ENCODE data around the gene ETV4. TPM values are rescaled to one million over a fixed set of nuclear protein-coding genes. Genes with fewer than 3 reads are reported as not detected.

ETV4 gene
- total RNA-seq, 2 experiments from 2014 or later: not detected

DNA sequence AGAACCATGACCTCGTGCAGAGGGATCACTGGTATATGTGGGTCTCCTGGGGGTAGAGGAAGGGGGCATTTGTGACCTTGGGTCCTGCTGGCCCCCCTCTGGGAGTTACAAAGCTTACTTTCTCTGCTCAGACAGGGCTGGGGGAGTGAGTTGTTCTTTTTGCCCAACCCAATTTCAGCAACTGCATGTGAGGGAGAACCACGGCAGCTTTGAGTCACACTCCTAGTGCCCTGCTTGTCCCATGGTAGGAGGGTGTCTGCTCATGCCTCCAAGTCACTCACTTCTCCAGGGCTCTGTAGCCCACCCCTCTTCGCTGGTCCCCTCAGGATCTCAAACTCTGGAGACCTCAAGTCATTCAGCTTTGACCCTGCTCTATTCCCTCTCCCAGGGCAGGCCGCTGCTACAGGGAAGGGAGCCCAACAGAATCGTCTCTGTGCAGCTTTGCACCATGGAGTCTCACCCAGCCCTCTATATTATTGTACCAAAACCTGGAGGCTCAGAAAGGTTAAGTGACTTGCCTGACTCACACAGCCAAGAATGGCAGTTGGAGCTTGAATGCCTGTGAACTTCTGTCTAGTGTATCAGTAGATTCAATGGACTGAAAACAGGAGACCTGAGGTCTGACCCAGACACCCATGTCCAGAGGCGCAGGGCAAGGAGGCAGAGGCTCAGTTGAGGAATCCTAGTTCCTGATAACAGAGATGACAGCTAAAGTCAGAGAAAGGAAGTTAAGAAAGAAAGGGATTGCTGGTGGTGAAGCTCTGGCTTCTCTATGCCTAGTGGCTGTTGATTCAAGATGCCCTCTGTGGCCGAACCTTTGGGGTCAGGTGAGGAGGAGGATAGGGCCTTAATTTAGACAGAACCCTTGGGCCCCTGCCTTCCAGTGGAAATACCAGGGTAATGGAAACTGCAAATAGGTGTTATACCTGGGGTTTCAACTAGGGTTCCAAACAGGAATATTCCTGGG, 14.6 kb upstream of the ETV4 start:
- no peak for DNase-seq (ENCODE audit: low spot score)
- POLR2A ChIA-PET: interaction anchor here (0.6 kb wide), 1 partner anchor 107 kb away, joined by 3 read pairs; no protein-coding TSS in a partner anchor
- H3K9me3 ChIP-seq (ENCODE audit: low read length): no peaks in the 10 kb centered on the region
- no peaks in the 10 kb centered on the region for H3K36me3 ChIP-seq (ENCODE audit: insufficient read depth, low read length)
- TF ChIP-seq, protein P1, sequence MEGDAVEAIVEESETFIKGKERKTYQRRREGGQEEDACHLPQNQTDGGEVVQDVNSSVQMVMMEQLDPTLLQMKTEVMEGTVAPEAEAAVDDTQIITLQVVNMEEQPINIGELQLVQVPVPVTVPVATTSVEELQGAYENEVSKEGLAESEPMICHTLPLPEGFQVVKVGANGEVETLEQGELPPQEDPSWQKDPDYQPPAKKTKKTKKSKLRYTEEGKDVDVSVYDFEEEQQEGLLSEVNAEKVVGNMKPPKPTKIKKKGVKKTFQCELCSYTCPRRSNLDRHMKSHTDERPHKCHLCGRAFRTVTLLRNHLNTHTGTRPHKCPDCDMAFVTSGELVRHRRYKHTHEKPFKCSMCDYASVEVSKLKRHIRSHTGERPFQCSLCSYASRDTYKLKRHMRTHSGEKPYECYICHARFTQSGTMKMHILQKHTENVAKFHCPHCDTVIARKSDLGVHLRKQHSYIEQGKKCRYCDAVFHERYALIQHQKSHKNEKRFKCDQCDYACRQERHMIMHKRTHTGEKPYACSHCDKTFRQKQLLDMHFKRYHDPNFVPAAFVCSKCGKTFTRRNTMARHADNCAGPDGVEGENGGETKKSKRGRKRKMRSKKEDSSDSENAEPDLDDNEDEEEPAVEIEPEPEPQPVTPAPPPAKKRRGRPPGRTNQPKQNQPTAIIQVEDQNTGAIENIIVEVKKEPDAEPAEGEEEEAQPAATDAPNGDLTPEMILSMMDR (conservative IDR thresholded peaks at IDR 0.05; ENCODE audit: low read length): no peak
- TF ChIP-seq EZH2phosphoT487 (IDR thresholded peaks at IDR 0.05; ENCODE audit: borderline replicate concordance, low read depth, low read length): no peak
- no peaks in the 10 kb centered on the region for H3K4me1 ChIP-seq (ENCODE audit: insufficient read depth, low read length, poor library complexity, severe bottlenecking)
- no peaks in the 10 kb centered on the region for H3K9me2 ChIP-seq (ENCODE audit: insufficient read depth, low read length)
- BruUV-seq (replicated peaks): no TSS peak
- H3K4me2 ChIP-seq (ENCODE audit: low read length): no peak overlapping the region
- no peak overlapping the region for H2AFZ ChIP-seq (ENCODE audit: low read length)
- CTCF ChIA-PET (ENCODE audit: unreplicated experiment): no interaction called here
- H3K79me2 ChIP-seq (ENCODE audit: insufficient read depth, low read depth, low read length): no peaks in the 10 kb centered on the region
- no peak overlapping the region for H3K27ac ChIP-seq (ENCODE audit: low read depth, low read length, poor library complexity, severe bottlenecking)
- no peaks in the 10 kb centered on the region for H4K20me1 ChIP-seq (ENCODE audit: insufficient read depth, low read length)
- no peak overlapping the region for H3K4me3 ChIP-seq (ENCODE audit: low read depth, low read length, poor library complexity, severe bottlenecking)
- intact Hi-C loops (cut with micrococcal nuclease; ENCODE audit: unreplicated experiment): no loop called here

DNA sequence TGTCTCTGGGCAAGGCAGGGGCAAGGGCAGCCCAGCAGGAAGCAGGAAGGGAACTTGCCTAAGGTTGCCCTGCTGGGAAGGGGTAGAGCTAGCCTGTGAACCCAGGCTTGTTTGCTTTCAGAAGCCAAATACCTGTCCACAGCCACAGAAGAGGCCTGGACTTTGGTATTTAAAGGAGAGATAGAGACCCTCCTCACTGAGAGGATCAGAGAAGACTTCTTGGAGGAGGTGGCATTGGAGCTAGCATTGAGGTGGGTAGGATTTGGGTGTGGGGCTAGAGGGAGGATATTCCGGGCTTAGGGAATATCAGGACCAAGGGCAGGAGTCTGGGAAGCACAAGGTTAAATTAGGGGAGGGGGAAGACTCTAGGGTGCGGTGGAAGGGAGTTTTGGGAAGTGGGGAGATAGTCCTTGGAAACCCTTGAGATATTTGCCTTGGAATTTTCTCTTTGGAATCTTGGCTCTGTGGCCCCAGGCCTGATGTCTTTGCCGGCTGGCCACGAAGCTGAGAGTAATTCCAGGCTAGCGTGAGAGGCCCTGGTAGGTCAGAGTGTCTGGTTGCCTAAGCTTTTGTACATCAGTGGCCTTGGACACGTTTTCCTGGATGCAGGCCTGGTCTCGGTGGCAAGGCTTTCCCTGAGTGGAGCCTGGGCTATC, 13.1 kb upstream of the ETV4 start:
- CTCF ChIA-PET (ENCODE audit: unreplicated experiment): no interaction called here
- no peak for TF ChIP-seq EZH2phosphoT487 (IDR thresholded peaks at IDR 0.05; ENCODE audit: borderline replicate concordance, low read depth, low read length)
- TF ChIP-seq, protein P1 (conservative IDR thresholded peaks at IDR 0.05; ENCODE audit: low read length): no peak

More for the DNA sequence above, 13.1 kb upstream of the ETV4 start:
- Histone ChIP-seq H3K4me3 (ENCODE audit: low read depth, low read length, poor library complexity, severe bottlenecking) (no peak overlapping the region), H3K4me2 (ENCODE audit: low read length) (no peak overlapping the region), H4K20me1 (ENCODE audit: insufficient read depth, low read length) (no peaks in the 10 kb centered on the region), H3K9me3 (ENCODE audit: low read length) (no peaks in the 10 kb centered on the region), H3K27ac (ENCODE audit: low read depth, low read length, poor library complexity, severe bottlenecking) (no peak overlapping the region), H3K4me1 (ENCODE audit: insufficient read depth, low read length, poor library complexity, severe bottlenecking) (no peaks in the 10 kb centered on the region), H3K36me3 (ENCODE audit: insufficient read depth, low read length) (no peaks in the 10 kb centered on the region), H3K9me2 (ENCODE audit: insufficient read depth, low read length) (no peaks in the 10 kb centered on the region), H2AFZ (ENCODE audit: low read length) (no peak overlapping the region), H3K79me2 (ENCODE audit: insufficient read depth, low read depth, low read length) (no peaks in the 10 kb centered on the region)
- no TSS peak for BruUV-seq (replicated peaks)
- intact Hi-C loops (cut with micrococcal nuclease; ENCODE audit: unreplicated experiment): no loop called here
- POLR2A ChIA-PET: no interaction called here
- no peak for DNase-seq (ENCODE audit: low spot score)
